GM21619 (cell line): ENCODE data around the gene HYDIN.

Source experiments
- ATAC-seq: cut with Tn5 transposase; IDR thresholded peaks from one replicate; pipeline ENCODE4 v1.9.1; 2021; ENCODE audit not compliant: unreplicated experiment

Gene HYDIN

DNA sequence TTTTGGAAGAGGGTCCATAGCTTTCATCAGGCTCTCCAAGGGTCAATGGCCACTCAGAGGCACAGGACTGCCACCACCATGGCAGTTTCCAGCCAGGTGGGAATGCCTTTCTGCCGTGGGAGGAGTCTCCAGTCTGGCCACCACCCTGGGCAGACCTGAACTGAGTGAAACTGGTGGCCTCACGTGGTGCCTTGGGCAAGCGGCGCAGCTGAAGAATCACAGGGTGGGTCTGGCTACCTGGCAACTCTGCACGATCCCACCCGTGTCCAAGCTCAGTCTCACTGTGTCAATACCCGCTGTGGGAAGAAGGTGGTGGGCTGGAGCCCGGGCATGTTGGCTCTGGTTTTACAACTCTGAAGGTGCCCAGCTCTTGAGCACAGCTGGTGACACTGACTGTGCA, 461.4 kb downstream of the HYDIN start:
- no peak for ATAC-seq

DNA sequence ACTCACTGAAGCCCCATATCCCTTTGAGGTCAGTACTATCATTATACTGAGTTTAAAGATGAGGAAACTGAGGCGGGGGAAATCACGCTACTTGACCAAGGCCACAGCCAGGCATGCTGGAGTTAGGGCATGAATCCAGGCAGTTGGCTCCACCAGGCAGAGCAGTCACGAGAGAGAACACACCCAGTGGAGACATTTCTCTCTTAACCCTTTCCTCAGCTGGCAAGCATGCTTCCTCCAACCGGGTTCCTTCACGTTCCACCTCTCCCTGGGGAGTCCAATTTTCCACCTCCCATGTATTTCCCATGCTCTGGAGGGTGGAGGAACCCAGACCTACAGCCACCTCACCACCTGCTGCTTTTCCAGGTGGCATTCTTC, 462.3 kb downstream of the HYDIN start:
- ATAC-seq, result no peak

DNA sequence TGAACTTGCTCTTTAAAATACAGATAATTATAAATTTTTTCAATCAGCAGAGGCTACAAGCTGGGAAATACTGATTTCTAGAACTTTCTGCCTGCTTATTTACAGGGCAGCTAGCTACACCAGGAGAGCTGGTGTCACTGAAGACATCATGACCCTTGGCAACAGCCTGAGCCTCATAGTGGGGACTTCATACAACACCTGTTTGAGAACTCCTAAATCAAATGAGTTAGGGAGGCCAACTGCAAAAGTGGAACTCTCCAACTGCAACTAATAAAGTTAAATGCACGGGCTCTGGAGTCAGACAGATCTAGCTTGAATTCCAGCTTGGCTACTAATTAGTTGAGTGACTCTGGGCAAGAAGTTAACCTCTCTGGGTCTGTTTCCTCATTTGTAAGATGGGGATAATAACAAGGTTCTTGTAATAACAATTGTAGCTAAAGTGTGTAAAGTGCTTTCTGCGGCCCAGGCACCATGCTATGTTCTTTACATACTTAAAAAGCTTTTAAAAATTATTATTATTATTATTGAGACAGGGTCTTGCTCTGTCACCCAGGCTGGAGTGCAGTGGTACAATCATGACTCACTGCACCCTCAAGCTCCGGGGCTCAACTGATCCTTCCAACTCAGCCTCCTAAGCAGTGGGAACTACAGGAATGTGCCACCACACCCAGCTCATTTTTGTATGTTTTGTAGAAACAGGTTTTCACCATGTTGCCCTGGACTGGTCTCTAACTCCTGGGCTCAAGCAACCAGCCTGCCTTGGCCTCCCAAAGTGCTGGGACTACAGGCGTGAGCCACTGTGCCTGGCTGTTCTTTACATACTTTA, 462.9 kb downstream of the HYDIN start:
- no peak for ATAC-seq

GRCh38 chr16:70766658-70767057, 463.9 kb downstream of the HYDIN start:
- no peak for ATAC-seq

DNA sequence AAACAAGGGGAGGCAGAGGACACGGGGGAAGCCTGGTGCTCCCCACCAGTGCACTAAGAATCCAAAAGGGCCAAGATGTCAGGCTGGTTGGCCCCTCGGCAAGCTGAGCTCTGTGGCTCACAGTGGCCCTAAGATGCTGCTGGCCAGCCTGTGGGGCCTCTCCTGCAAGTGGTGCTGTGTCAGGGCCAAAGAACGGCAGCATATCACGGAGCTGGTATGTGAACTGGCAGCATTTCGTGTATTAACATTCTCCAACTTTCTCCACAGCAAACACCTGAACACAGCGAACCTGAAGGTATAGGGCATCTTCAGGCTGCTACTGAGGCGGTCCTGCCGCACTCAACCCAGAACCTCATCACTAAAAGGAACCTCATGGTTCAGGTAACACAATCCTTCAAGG, 464.3 kb downstream of the HYDIN start:
- ATAC-seq, result no peak

GRCh38 chr16:70765491-70765890, 465.0 kb downstream of the HYDIN start:
- ATAC-seq, result no peak

DNA sequence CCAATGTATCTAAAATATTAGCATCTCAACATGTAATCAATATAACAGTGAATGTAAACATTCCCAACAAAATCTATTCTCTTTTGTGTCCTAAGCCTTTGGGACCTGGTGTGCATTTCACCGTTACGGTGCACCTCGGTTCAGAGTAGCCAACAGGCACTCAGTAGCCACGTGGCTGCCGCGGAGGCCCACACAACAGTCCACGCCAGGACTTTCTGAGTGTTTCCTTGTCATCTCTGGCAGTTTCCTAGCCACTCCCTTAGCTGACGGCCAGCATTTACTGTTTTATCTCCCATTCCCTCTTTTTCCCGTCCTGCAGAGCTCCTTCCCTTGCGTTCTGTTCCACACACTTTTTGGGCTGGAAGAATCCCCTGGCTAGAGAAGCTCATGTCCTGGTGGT, 465.9 kb downstream of the HYDIN start:
- ATAC-seq, result no peak

- no peak for ATAC-seq
These were observed 470.3 kb downstream of the HYDIN start for GRCh38 chr16:70760221-70760620.

DNA sequence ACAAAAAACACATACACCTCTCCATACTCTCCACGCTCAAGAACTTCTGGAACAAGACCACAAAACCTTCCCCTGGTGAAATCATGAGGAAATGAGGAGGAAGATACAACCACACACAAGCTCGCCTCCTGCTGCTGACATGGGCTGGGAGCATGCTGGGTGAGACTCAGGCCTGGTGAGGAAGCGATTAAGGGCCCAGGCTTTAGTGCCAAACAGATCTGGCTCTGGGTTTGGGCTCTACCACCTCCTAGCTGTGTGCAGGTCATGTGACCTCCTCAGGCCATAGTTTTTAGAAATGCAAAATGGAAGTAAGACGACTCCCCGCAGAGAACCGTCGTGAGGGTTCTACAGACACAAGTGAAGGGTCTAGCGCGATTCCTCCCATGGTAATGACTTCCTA, 470.9 kb downstream of the HYDIN start:
- no peak for ATAC-seq

DNA sequence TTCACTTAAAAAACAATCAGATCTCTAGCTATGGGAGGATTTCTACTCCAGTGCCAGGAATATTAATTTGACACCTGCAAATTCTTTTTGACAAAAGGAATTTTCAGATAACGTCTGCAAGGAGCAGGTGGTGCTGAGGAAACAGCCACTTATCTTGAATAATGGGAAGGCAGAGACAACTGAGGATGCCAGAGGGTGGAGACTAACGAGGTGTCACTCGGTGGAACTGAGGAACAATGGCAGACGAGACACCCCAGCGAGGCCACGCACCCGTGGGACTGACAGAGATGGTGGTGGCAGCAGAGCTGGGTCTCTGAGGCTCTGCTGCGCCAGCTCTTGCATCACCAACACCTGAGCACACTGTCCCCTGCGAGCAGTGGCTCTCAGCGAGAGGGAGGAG, 471.7 kb downstream of the HYDIN start:
- no peak for ATAC-seq
